Activated T-cell treated with anti-CD3 and anti-CD28 coated beads, Interleukin-2, amount 50 U/mL, for 24 hours (primary cell): ENCODE data around the gene MBNL1.

ENCODE experiments used
- DNase-seq: peaks from one replicate; pipeline ENCODE4 v3.0.0-alpha.2; 2020
- H3K27ac Mint-ChIP-seq: 2 replicates; pipeline ENCODE4 v1.8.0; 2020; ENCODE audit warnings: mild to moderate bottlenecking, mixed read lengths
- H3K27me3 Mint-ChIP-seq: 2 replicates; pipeline ENCODE4 v1.8.0; 2020; ENCODE audit warnings: mixed read lengths
- H3K36me3 Mint-ChIP-seq: 2 replicates; pipeline ENCODE4 v1.8.0; 2020; ENCODE audit warnings: low read depth, mixed read lengths
- H3K4me1 Mint-ChIP-seq: 2 replicates; pipeline ENCODE4 v1.8.0; 2020; ENCODE audit warnings: low read depth, mixed read lengths
- H3K4me3 Mint-ChIP-seq: 2 replicates; pipeline ENCODE4 v1.8.0; 2020; ENCODE audit warnings: mild to moderate bottlenecking, moderate library complexity, mixed read lengths
- H3K9me3 Mint-ChIP-seq: 2 replicates; pipeline ENCODE4 v1.8.0; 2020; ENCODE audit warnings: mixed read lengths

MBNL1 gene

GRCh38 chr3:152291238-152291637, 22.5 kb downstream of the MBNL1 start:
- Mint-ChIP-seq H3K9me3 (no peaks in the 10 kb centered on the region), H3K4me3 (peak overlapping the region; percentile 49), H3K4me1 (peaks cover 82% of the 10 kb centered on the region), H3K36me3 (peaks cover 23% of the 10 kb centered on the region), H3K27ac (peak overlapping the region; percentile 86), H3K27me3 (no peaks in the 10 kb centered on the region)
- no peak for DNase-seq

GRCh38 chr3:152291649-152292066, 22.9 kb downstream of the MBNL1 start:
- no peaks in the 10 kb centered on the region for H3K27me3 Mint-ChIP-seq
- H3K4me1 Mint-ChIP-seq = peaks cover 85% of the 10 kb centered on the region
- peaks cover 22% of the 10 kb centered on the region for H3K36me3 Mint-ChIP-seq
- peak overlapping the region; percentile 49 for H3K4me3 Mint-ChIP-seq
- no peak for DNase-seq
- peak overlapping the region; percentile 86 for H3K27ac Mint-ChIP-seq
- H3K9me3 Mint-ChIP-seq = no peaks in the 10 kb centered on the region

DNA sequence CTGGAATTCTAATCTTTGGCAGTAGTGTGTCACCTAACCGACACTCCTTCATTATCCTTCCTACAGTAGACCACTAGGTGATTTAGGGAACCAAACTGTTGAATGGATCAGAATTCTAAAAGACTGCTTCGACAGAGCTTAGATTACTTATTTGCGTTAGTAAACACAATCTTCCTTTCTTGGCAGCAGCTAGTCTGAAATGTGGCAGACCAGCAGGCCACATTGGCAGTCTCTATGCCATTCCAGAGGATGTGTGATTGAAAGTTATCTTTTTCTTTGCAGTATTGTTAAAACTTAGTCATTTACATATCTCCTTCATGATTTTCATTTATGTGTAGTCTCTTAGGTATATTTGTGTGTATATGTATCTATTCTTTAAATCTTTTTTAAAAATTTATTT, 23.6 kb downstream of the MBNL1 start:
- no peak for DNase-seq
- Mint-ChIP-seq H3K4me3 (no peak overlapping the region), H3K27me3 (no peaks in the 10 kb centered on the region), H3K4me1 (peaks cover 85% of the 10 kb centered on the region), H3K27ac (peak overlapping the region; percentile 86), H3K9me3 (no peaks in the 10 kb centered on the region), H3K36me3 (peaks cover 26% of the 10 kb centered on the region)

DNA sequence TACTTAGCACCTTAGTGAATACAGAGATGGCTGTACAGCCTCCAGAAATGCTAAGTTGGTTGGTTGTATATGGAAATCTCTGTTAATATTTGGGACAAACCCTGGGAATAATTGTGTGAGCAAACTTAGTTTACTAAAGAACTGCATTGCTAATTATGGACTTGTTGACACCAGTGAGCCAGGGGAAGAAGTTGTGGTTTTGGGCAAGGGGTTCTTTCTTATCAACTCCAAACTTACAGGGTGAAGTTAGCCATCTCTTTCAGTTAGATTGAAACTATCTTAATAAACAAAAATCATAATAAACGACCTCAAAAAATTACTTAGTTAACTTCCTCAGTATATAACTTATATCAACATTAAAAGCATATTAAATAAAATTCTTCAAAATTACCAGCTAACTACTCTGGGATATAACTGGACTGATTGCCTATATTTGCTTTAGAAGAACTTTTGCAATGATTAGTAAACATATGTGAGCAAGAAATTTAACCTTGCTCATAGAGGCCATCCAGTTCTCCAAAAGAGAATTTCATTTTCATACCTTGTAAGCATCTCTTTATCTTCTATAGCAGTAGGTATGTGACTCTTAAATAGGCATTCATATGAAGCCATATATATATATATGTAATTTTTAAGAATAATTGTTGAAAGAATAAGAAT, 24.7 kb downstream of the MBNL1 start:
- Mint-ChIP-seq H3K4me3 (no peak overlapping the region), H3K27ac (peak overlapping the region; percentile 83), H3K9me3 (no peaks in the 10 kb centered on the region), H3K36me3 (peaks cover 31% of the 10 kb centered on the region), H3K27me3 (no peaks in the 10 kb centered on the region), H3K4me1 (peaks cover 80% of the 10 kb centered on the region)
- no peak for DNase-seq

- Mint-ChIP-seq H3K27me3 (no peaks in the 10 kb centered on the region), H3K27ac (peak overlapping the region; percentile 96), H3K4me3 (no peak overlapping the region), H3K36me3 (peaks cover 44% of the 10 kb centered on the region), H3K9me3 (no peaks in the 10 kb centered on the region), H3K4me1 (peaks cover 82% of the 10 kb centered on the region)
- DNase-seq = no peak
Measured at GRCh38 chr3:152295344-152295743, 26.6 kb downstream of the MBNL1 start.

DNA sequence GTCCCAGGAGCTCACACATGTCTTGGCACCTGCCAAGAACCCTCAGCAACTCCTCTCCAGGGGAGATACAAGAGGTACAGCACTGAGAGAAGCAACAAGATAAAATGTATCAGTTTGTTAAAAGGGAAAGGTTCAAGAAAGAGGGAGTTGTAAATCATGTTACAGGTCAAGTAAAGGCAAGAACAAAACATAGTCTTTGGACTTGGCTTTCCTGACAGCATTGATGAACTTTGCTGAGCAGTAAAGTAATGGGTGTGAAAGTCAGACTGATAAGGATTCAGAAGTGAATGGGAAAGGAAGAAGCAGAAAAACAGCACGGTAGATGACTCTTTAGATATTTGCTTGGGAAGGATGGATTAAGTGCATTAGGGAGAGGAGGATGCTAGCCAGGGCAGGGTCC, 27.1 kb downstream of the MBNL1 start:
- Mint-ChIP-seq H3K4me3 (no peak overlapping the region), H3K4me1 (peaks cover 82% of the 10 kb centered on the region), H3K36me3 (peaks cover 48% of the 10 kb centered on the region), H3K9me3 (no peaks in the 10 kb centered on the region), H3K27ac (peak overlapping the region; percentile 96), H3K27me3 (no peaks in the 10 kb centered on the region)
- DNase-seq = no peak

DNA sequence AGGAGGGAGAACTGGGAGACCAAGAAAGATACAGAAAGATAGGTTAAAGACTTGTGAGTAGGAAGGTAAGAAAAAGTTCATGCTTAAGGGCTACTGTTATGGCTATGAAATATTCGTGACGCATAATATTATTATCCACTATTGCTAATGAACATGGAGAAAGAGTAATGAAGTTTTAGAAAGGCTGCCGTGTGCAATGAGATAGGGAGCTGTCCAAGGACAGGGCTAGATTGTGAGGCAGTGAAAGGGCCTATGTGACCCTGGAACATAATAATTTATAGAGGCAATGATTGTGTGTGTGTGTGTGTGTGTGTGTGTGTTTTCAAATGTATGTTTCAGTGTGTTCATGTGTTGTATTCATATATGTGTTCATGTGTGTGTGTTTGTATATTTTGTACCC, 27.7 kb downstream of the MBNL1 start:
- Mint-ChIP-seq H3K4me3 (no peak overlapping the region), H3K27me3 (no peaks in the 10 kb centered on the region), H3K36me3 (peaks cover 54% of the 10 kb centered on the region), H3K27ac (peak overlapping the region; percentile 96), H3K4me1 (peaks cover 83% of the 10 kb centered on the region), H3K9me3 (no peaks in the 10 kb centered on the region)
- no peak for DNase-seq

DNA sequence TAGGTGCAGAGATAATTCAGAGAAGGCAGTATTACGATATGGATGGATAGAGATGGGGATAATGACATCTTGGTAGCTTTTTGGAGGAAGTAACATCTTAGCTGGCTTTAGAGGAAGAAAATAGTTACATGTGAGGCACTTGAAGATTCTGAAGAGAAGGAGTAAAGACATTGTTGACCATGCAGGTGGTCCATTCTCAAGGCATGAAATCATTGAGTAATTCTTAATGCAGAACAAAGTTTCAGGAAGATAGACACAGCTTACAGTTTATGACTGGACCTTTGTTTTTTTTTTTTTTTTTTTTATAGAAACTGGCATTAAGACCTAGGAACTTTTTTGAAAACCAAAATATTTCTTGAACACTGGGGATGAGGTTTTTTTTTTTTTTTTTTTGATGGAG, 28.2 kb downstream of the MBNL1 start:
- Mint-ChIP-seq H3K4me3 (peak overlapping the region; percentile 3), H3K9me3 (no peaks in the 10 kb centered on the region), H3K27ac (peak overlapping the region; percentile 96), H3K36me3 (peaks cover 56% of the 10 kb centered on the region), H3K27me3 (no peaks in the 10 kb centered on the region), H3K4me1 (peaks cover 82% of the 10 kb centered on the region)
- no peak for DNase-seq

DNA sequence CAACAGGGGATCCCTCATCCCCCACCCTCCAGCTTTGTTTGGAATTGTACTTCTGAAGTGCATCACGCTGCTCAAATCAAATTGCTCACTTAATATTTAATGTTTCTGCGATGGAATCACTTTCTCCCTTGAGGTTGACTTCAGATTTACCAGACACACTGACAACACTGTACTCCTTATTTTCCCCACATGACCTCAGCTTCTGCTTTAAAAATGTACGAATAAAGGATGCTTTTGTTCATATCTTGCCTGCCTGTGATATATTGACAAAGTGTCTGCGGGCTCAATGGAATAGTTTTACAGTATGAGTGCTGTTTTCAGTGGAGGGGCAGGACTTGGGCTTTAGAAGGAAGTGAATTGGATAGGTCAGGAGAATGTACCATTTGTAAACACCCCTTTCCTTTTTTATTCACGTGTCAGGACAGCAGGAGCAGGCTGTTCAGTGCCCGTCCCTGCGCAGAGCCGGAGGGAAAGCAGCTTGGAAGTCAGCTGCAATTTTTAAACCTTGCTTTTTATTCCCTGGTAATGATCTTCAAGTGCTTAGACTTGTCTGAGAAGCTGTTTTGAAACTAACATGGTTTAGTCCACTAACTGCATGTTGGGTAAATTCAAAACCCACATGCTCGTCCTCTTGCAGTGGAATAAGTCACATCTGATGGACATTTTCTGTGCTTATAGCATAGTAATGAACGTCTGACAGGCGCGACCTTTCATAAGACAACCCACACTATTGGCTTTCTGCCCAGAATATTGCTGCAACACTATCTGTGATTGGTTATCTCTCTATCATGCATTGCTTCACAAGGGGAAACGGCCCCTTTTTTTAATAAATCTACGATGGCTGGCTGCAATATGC, 29.9 kb downstream of the MBNL1 start:
- Mint-ChIP-seq H3K27me3 (no peaks in the 10 kb centered on the region), H3K36me3 (peaks cover 55% of the 10 kb centered on the region), H3K9me3 (no peaks in the 10 kb centered on the region), H3K4me1 (peaks cover 80% of the 10 kb centered on the region), H3K4me3 (peak overlapping the region; percentile 74), H3K27ac (peak overlapping the region; percentile 96)
- peak; percentile 63 for DNase-seq

DNA sequence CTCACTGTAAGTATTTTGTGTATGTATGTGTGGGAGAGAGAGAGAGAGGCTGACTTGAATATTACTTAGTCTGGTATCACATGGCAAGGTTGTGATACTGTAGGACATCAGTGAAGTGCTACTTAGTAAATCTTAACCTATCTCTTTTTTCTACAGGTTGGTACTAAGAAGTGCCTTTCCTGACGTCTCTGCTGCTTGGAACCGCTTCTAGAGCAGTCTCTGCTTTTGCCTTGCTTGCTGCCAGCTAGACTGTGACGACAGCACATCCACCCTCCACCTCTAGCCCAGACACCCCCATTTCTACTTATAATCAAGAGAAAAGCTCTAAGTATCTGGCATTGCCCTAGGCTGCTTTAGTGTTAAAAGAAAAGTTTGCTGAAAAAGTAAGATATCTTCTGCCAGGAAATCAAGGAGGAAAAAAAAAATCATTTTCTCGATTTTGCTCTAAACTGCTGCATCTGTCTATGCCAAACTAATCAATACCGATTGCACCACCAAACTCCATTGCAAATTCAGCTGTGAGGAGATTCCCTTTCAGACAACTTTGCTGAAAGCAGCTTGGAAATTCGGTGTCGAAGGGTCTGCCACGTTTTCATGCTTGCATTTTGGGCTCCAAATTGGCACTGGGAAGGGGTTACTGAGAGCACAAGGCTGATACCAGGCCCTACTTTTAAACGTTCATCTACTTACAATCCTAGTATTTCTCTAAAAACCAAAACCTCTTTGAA, 30.7 kb downstream of the MBNL1 start:
- H3K4me3 Mint-ChIP-seq = peak overlapping the region; percentile 74
- H3K36me3 Mint-ChIP-seq = peaks cover 60% of the 10 kb centered on the region
- H3K4me1 Mint-ChIP-seq = peaks cover 82% of the 10 kb centered on the region
- no peak for DNase-seq
- H3K27ac Mint-ChIP-seq = peak overlapping the region; percentile 96
- no peaks in the 10 kb centered on the region for H3K27me3 Mint-ChIP-seq
- no peaks in the 10 kb centered on the region for H3K9me3 Mint-ChIP-seq

GRCh38 chr3:152300029-152300731, 31.5 kb downstream of the MBNL1 start:
- Mint-ChIP-seq H3K4me3 (peak overlapping the region; percentile 74), H3K9me3 (no peaks in the 10 kb centered on the region), H3K27ac (peak overlapping the region; percentile 96), H3K4me1 (peaks cover 85% of the 10 kb centered on the region), H3K36me3 (peaks cover 66% of the 10 kb centered on the region), H3K27me3 (no peaks in the 10 kb centered on the region)
- no peak for DNase-seq

GRCh38 chr3:152301745-152302181, 33.0 kb downstream of the MBNL1 start:
- H3K4me1 Mint-ChIP-seq = peaks cover 84% of the 10 kb centered on the region
- H3K27me3 Mint-ChIP-seq = no peaks in the 10 kb centered on the region
- peaks cover 80% of the 10 kb centered on the region for H3K36me3 Mint-ChIP-seq
- DNase-seq = no peak
- H3K27ac Mint-ChIP-seq = peak overlapping the region; percentile 96
- no peaks in the 10 kb centered on the region for H3K9me3 Mint-ChIP-seq
- peak overlapping the region; percentile 41 for H3K4me3 Mint-ChIP-seq

DNA sequence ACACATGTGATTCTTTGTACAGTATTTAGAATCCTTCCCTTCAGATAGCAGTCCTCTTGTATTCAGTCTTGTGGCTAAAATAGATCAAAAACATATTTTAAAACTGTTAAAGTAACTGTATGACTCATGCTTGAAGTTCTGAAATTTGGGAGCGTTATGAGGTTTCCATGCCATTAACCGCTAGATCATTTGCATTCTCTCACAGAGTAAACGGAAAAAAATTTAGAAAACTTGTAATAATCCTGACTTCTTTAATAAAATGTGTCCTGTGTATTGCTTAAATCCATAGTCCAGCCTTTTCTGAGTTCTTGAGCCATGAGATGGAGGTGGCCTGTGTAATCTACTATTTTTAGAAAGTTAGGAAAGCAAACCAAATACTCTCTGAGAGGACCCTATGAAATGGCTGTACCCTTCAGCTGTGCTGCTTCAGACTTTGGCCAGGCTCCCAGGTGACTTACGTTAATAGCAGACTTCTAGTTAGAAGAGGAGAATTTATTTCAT, 33.8 kb downstream of the MBNL1 start:
- no peaks in the 10 kb centered on the region for H3K27me3 Mint-ChIP-seq
- DNase-seq = no peak
- no peaks in the 10 kb centered on the region for H3K9me3 Mint-ChIP-seq
- peaks cover 81% of the 10 kb centered on the region for H3K36me3 Mint-ChIP-seq
- peak overlapping the region; percentile 96 for H3K27ac Mint-ChIP-seq
- H3K4me1 Mint-ChIP-seq = peaks cover 86% of the 10 kb centered on the region
- H3K4me3 Mint-ChIP-seq = peak overlapping the region; percentile 41

GRCh38 chr3:152304160-152304559, 35.4 kb downstream of the MBNL1 start:
- Mint-ChIP-seq H3K4me1 (peaks cover 90% of the 10 kb centered on the region), H3K9me3 (no peaks in the 10 kb centered on the region), H3K27me3 (no peaks in the 10 kb centered on the region), H3K4me3 (no peak overlapping the region), H3K36me3 (peaks cover 83% of the 10 kb centered on the region), H3K27ac (peak overlapping the region; percentile 79)
- DNase-seq = no peak
